Measurements from ENCODE around the gene FBXO39.
"Not testable (repeated sequence)": the region's sequence is repeated elsewhere in the genome, so short reads cannot be mapped to it uniquely, and the experiment has no call there.

FBXO39 gene

DNA sequence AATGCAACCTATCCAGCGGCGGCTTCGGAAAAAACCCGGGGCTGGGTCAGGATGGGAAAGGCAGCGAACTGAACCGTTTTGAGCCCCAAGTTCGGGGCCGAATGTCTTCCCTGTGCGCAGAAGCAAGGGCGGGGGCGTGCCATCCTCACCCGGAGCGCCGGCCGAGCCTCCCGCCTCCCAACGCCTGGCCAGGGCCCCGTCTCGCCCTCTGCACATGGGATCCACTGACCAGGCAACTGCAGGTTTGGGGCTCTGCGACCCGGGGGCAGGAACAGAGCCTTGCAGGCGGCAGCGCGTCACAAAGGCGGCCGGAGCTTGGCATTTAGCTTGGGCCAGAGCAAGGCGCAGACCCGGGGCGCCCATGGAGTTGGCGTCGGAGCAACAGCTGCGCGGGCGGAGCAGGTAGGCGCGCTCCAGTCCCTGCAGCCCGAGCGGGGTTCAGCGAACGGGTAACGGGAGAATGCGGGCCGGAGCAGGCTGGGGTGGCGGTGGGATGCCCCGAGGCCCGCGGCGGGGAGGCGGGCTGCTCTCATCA lies at the start of gene FBXO39:
Gene FBXO39 (plus strand): TSS at position 345 of the 535 bp plus-strand sequence. CDS start 3,654 bp downstream, outside the sequence.
- no peak for DNase-seq (ENCODE audit: low spot score)

DNA sequence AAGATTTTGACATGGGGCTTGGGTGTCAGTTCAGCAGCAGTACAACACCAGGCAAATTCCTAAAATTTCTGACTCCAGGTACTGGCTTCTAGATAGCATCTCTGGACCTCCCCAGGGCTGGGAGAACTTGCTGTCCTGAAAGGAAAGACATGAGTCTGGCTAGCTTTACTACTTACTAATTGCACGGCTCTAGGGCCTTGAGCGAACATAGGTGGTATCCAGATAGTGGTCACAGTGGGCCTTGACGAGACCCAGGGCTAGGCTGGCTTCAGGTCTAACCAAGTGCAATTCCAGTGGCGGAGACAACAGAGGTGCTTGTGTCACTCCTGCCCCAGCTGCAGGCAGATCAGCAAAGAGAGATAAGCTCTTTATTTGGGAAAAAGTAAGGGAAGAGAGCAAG lies 46.5 kb upstream of the FBXO39 start:
- DNase-seq (ENCODE audit: low spot score), result no peak

DNA sequence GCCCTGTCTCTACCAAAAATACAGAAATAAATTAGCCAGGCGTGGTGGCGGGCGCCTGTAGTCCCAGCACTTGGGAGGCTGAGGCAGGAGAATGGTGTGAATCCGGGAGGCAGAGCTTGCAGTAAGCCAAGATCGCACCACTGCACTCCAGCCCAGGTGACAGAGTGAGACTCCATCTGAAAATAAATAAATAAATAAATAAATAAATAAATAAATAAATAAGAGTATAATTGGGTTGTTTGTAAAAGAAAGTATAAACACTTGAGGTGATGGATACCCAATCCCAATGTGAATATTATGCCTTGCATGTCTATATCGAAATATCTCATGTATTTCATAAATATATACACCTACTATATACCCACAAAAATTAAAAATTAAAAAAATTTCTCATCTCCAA lies 29.4 kb upstream of the FBXO39 start:
- DNase-seq (ENCODE audit: low spot score), result not testable (repeated sequence)

DNA sequence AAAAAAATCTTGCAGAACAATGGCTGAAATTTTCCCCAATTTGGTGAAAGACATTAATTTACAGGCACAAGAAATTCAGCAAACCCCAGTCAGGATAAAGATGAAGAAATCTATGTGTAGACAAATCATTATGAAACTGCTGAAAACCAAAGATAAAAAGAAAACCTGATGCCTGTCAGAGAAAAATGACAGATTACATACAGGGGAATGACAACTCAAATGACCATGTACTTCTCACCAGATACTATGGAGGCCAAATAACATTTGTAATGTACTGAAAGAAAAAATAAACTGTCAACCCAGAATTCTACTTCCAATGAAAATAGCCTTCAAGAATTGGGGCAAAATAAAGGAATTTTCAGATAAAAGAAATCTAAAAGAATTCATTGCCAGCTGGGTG lies 27.4 kb upstream of the FBXO39 start:
- DNase-seq (ENCODE audit: low spot score), result no peak

DNA sequence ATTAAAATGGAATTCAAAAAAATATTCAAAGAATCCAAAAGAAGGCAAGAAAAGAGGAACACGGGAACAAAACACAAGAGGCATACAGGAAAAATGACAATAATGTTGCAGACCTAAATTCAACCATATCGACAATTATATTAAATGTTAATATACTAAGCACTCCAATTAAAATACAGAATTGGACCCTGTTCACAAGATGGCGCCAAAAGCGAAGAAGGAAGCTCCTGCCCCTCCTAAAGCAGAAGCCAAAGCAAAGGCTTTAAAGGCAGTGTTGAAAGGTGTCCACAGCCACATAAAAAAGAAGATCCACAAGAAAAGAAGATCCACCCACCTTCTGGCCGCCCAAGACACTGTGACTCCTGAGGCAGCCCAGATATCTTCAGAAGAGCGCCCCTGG lies 26.5 kb upstream of the FBXO39 start:
- DNase-seq (ENCODE audit: low spot score), result no peak

GRCh38 chr17:6752068-6752909 lies 23.7 kb upstream of the FBXO39 start:
- DNase-seq (ENCODE audit: low spot score), result no peak

GRCh38 chr17:6753006-6753445 lies 23.0 kb upstream of the FBXO39 start:
- DNase-seq (ENCODE audit: low spot score), result no peak

DNA sequence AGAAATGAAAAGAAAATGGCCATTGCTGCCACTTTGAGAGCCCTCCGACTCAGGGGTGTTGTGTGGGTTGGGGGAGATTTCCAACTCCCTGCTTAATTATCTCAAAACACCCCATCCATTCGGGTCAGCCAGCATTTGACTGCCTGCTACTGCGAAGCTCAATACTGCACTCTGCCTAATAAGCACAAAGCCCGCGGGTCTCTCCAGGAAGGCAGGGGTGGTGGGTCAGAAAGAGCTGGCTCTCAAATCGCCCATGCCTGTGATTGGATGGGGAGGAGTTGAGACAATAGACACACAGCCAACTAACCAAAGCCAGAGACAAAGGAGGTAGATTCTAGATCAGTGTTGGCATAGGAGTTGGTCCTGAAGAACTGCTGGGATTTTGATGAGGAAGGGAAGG lies 22.5 kb upstream of the FBXO39 start:
- no peak for DNase-seq (ENCODE audit: low spot score)

DNA sequence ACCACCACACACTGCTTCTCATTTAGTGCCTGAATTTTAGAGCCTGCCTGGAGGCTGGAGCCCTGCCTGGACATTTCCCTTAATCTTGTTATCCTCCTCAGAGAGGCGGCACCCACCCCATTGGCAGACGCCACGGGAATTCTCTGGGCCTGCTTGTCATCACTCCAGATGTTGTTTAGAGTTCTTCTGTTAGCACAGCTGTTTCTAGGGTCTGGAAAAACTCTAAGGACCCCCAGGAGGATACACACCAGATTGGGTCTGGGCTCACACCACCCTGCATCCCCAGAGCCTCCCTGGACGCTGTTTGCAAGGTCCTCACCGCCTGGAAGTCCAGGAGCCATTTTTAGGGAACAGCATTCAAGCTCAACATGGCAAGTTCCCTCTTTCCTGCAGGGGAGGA lies 20.7 kb upstream of the FBXO39 start:
- no peak for DNase-seq (ENCODE audit: low spot score)

GRCh38 chr17:6755731-6756184 lies 20.3 kb upstream of the FBXO39 start, which contains the start of gene XAF1:
XAF1 (plus strand) TSS chr17:6756046; CDS start chr17:6756079, 33 bp downstream.
- no peak for DNase-seq (ENCODE audit: low spot score)

DNA sequence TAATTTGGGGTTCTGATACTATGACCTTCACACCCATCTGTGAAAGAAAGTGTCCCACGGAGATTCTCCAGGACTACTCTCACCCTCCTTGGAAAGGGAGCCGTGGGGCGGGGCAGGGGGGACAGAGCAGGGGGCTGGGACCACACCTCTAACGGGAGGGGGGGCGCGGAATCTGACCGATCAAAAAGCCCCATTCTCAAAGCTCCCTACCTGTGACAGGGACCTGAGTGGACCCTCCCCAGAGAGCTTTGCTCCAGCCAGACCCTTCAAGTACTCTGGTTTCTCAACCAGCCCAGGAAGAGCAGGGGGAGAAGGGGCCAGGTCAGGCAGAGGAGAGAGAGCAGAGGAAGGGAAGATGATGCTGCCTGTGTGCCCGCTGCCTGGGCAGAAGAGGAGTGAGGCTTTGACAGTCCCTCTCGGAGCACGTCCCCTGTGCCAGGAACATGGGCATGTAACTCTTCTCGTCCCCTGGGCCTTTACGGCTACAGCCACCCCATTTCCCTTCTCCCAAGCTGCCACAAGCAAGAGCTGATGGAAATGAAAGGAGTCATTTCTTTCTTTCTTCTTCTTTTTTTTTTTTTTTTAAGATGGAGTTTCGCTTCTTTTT lies 19.5 kb upstream of the FBXO39 start:
- no peak for DNase-seq (ENCODE audit: low spot score)

GRCh38 chr17:6757747-6758146 lies 18.3 kb upstream of the FBXO39 start:
- no peak for DNase-seq (ENCODE audit: low spot score)

- no peak for DNase-seq (ENCODE audit: low spot score)
Observed at GRCh38 chr17:6761779-6762178, 14.2 kb upstream of the FBXO39 start.

DNA sequence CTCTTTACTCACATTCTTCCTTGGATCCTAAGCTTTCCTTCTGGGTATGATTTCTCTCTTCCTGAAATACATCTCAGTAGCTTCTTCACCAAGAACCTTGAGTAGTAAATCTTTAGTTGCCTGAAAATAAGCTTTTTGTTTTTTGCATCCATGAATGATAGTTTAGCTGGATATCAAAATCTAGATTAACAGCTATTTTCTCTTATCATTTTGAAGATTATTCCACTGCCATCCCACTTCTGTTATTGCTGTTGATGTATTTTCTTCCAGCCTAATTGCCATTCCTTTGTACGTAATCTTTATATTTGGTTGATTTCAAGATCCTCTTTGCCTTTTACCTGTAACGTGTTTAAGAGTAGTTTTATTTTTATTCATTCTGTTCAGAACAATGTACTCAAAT lies 7.6 kb upstream of the FBXO39 start:
- no peak for DNase-seq (ENCODE audit: low spot score)

- no peak for DNase-seq (ENCODE audit: low spot score)
Observed at GRCh38 chr17:6772016-6772415, 4.0 kb upstream of the FBXO39 start.

DNA sequence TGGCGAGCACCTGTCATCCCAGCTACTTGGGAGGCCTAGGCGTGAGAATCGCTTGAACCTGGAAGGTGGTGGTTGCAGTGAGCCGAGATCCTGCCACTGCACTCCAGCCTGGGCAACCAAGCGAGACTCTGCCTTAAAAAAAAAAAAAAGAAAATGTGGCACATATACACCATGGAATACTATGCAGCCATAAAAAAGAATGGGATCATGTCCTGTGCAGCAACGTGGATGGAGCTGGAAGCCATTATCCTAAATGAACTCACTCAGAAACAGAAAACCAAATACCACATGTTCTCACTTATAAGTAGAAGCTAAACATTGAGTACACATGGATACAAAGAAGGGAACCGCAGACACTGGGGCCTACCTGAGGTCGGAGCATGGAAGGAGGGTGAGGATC lies 1.1 kb upstream of the FBXO39 start:
- not testable (repeated sequence) for DNase-seq (ENCODE audit: low spot score)

GRCh38 chr17:6779411-6779810 lies 3.4 kb downstream of the FBXO39 start:
- DNase-seq (ENCODE audit: low spot score), result no peak

DNA sequence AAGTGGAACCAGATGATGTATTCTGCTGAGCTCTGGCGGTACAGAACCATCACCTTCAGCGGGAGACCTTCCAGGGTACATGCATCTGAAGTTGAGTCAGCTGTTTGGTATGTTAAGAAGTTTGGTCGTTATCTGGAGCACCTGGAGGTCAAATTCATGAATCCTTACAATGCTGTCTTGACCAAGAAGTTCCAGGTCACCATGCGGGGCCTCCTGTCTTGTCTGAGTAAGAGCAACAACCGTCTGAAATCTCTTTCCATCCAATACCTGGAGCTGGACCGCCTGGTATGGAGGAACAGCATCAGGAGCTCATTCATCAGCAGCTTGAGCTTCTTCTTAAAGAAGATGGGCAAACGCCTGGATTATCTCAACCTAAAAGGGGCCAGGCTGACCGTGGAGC lies 4.0 kb downstream of the FBXO39 start:
- no peak for DNase-seq (ENCODE audit: low spot score)

GRCh38 chr17:6780886-6781285 lies 4.9 kb downstream of the FBXO39 start:
- DNase-seq (ENCODE audit: low spot score), result no peak

GRCh38 chr17:6782244-6782643 lies 6.2 kb downstream of the FBXO39 start:
- no peak for DNase-seq (ENCODE audit: low spot score)

- DNase-seq (ENCODE audit: low spot score), result no peak
Observed at GRCh38 chr17:6786618-6787017, 10.6 kb downstream of the FBXO39 start.

GRCh38 chr17:6787081-6787693 lies 11.2 kb downstream of the FBXO39 start:
- no peak for DNase-seq (ENCODE audit: low spot score)

DNA sequence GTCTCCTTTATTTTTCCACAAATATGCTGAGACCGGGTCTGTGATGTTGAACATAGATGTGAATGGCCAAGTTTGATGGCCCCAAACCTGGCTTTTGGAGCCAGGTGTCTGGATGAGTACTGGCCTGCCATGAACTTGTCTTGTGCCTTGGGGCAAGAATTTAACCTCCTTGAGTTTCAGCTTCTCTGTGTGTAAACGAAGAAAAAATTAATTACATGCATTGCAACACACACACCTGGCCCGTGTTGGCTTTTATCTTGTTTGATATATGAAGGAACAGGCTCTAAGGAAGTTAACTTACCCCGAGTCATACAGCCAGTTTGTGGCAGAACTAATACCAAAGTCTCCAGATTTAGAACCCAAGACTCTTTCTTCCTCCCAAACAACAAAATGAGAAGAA lies 13.1 kb downstream of the FBXO39 start:
- no peak for DNase-seq (ENCODE audit: low spot score)
